T-helper 9 cell (primary cell): ENCODE measurements around the gene DYSF.

Source experiments
- DNase-seq: peaks from one replicate; pipeline ENCODE4 v3.0.0-alpha.2; 2020

DYSF gene

DNA sequence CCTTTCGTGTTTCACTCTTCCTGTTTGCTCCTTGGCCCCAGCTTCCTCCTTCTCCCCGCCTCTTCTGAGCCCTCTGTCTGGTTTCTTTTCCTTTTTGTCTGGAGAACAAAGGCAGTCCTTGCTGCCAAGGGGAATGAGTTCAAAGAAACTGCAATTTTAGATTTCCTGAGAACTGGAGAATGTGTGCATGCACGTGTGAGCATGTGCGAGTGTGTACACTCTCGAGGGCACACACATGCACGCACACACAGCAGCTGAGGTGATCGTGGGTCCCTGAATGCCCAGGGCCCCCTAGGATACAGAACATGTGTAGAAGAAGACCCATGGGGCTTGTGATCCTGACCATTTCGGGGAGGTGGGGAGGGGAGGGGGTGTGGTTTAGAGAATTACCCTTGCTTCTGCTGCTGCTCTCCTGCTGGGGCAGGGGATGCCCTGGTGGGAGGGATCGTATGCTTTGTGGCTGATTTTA is 151.8 kb downstream of the DYSF start:
- DNase-seq: no peak

DNA sequence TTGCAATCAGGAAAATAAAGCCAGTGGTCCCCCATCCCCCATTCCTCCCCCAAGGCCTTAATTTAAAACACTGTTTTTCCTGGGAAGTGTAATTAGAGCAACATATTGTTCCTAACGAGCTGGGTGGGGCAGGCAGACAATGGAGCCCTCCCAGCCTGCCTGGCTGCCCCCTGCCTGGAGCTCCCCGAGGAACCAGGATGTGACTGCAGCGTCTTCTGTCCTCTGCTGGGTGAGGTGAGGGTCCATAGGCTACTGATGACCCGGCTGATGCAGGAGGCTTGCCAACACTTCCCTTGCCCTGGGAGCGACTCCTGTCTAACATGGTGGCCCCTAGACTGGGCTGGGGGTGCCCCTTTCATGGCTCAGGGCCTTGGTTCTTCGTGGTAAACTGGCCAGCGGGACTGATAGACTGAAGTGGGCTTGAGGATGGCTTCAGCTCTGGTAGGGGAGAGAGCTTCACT is 152.4 kb downstream of the DYSF start:
- DNase-seq: no peak

DNA sequence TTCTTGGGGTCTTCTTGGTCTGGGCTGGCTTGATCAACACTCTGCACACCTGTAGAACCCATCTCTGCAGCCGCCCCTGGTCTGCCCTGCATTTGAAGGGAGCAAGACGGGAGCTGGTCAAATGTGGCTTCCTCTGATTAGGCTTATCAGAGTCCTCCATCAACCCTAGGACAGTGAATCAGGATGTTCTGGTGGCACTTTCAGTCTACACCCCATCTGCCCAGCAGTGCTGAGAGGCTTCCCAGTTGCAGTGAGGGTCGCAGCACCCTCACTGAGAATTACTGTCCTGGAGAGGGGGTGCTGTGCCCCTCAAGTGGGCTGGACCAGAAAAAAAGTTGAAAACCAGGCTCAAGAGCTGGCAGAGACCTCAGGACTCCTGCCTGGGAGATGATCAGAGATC is 152.9 kb downstream of the DYSF start:
- no peak for DNase-seq

DNA sequence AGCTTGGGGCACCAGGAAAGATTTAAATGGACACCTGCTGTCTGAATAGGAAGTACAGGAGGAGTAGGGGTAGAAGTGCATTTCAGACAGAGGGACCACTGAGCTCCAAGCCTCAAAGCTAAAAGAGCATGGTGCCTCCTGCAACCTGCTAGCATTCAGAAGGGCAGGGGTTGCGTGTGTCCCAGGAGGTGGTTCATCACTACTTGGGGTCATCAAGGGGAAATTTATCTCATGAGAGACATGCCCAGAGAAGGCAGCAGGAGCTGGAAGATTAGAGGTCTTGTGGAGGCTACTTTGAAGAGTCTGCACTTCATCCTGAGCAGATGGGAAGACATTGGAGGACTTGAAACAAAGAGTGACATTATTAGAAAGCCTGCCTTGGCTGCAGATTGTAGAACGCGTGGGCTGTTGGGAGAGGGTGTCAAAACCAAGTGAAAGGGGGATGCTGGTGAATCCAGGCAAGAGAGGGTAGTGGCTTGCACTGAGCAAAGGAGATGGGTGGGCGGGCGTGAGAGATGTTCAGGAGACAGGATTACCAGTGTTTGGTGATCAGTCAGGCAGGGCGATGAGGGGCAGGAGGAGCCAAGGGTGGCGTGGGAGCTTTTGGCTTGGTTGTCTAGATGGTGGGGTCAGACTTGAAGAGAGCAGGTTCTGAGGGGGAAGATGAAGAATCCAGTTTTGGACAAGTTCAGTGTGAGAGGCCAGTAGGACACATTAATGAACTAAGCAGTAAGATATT is 154.0 kb downstream of the DYSF start:
- DNase-seq: no peak

DNA sequence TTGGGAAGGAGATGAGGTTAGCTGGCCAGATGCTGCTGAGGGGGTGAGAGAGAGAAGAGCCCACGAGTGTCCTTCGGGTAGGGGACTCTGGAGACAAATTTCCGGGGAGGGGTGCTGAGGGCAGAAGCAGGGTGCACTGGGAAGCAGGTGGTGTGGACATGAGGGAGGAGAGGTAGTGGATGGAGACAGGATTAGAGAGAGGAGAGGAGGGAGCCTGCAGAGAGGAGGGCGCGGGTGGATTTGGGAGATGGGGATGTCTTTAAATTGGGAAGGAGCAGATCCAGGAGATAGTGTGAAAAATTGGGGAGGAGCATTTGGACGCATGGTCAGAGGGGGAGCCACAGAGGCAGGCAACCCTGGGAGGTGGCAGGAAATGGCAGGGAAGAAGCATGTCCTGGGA is 154.7 kb downstream of the DYSF start:
- DNase-seq: no peak

DNA sequence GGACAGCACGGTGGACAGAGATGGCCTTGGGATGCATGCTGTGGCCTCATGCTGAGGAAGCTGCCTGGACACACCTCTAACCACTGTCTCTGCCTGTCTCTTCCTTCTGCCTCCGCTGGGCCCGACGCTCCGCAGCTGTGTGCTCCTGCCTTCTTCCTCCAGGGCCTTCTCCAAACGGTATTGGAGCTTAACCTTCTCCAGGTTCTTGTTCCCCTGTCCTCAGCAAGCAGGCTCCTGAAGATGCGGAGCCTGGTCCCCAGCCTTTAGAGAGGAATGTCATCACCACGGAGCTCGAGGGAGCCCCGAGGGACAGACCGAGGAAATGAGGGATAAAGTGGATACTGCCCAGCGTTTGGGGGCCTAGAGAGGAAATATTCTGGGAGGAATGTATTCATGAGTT is 155.1 kb downstream of the DYSF start:
- no peak for DNase-seq

DNA sequence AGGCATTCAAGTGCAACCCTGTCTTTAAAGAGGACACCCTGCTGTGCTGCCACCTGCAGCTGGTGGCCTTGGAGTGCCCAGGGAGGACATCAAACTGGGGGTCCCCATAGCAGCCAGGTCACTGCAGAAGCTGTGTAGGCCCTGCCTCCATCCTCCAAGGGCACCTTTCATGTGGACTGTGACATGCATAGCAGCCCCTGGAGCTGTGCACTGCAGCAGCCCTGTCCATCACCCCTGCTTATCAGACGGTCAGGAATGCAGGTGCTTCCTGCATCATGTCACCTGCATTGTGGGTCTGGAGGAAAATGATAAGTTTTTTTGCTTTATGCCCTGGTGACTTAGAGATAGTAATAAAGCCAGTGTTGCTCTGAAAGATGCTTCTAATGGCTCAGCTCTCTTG is 155.7 kb downstream of the DYSF start:
- DNase-seq: no peak

DNA sequence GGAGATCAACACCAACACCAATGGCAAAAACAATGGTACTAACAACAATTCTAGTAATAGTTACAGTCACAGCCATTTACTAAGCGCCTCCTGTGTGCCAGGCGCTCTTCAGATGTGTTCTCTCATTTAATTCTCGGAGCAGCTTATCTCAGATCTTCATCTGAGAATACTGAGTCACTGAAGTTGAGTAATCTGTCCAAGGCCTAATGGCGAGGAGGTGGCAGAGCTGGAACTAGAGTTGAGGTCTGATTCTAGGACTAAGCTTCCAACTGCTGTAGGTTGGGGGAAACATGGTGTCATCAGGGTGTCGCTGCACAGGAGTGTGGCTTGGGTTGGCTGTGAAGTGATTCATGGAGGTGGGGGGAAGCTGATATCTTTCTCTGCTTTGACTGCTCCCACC is 156.1 kb downstream of the DYSF start:
- DNase-seq: no peak

DNA sequence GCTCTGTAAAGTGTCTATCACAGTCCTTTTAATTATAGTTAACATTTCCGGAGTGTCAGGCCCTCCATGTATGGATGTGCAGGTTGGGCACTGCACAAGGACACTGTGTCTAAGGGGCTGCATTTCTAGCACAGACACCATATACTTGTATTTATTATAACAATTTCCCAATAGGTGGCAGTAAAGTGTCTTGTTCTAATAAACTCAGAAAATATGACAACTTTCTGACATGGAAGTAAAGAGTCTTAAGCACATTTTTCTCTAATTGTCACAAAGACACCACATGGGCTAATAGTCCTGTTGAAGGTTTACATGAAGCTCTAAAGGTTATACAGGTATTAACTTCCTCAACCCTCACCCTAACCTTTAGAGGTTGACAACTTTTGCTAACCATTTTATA is 156.6 kb downstream of the DYSF start:
- DNase-seq: no peak

DNA sequence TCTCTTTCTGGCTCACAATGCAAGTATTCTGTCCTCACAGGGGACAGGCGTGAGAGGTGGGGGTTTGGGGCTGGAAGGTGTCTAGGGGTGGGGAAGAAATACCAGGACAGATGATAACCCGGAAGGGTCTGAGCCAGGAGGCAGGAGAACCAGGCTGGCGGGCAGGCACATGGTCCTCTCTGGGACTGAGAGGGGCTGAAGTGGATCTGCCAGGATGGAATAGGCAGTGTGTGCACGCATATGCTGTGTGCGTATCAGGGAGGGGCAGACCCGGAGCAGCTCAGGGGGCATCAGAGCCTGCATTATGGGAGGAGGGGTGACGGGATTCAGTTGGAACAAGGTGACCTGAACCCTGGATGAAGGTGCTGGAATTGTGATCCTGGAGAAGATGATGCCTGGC is 157.3 kb downstream of the DYSF start:
- DNase-seq: no peak

DNA sequence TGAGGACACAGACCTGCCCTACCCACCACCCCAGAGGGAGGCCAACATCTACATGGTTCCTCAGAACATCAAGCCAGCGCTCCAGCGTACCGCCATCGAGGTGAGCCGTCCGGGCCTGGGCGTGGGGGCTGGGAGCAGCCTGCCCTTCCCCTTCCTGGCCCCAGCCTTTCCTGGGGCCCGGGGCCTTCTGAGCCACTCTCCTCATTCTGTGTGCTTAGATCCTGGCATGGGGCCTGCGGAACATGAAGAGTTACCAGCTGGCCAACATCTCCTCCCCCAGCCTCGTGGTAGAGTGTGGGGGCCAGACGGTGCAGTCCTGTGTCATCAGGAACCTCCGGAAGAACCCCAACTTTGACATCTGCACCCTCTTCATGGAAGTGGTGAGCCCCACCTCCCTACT is 157.9 kb downstream of the DYSF start:
- DNase-seq: no peak

DNA sequence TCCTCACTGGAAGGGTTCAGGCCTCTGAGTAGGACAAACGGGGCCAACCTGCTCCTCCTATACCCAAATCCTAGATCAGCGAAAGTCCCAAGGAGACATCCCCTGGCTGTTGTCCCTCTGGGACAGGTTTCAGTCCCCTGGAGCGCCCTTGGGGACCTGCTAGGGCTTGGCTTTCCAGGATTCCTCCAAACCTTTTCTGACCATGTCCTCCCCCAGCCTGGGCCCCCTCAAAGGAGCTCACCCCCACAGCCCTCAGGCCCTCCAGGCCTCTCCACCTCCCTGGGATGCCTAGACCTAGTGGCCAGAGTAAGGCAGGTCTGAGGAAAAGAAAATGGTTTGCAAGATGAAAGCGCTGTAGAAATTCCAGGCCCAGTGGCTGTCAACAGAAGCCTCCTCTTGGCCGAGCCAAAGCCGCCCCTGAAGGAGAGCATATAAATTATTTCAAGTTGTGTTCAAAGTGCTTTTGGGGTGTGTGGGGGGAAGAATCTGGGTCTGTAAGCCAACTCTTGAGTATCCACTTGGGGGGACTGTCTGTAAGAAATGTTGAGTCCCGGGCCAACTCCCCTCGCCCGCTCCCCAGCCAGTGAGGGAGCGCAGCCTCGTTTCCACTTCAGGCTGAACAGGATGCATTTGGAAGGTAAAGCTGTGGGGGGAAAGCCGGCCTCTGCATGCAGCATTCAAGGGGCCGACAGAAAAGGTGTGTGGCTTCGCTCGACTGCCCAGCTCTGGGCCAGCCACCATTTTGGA is 158.6 kb downstream of the DYSF start:
- no peak for DNase-seq

DNA sequence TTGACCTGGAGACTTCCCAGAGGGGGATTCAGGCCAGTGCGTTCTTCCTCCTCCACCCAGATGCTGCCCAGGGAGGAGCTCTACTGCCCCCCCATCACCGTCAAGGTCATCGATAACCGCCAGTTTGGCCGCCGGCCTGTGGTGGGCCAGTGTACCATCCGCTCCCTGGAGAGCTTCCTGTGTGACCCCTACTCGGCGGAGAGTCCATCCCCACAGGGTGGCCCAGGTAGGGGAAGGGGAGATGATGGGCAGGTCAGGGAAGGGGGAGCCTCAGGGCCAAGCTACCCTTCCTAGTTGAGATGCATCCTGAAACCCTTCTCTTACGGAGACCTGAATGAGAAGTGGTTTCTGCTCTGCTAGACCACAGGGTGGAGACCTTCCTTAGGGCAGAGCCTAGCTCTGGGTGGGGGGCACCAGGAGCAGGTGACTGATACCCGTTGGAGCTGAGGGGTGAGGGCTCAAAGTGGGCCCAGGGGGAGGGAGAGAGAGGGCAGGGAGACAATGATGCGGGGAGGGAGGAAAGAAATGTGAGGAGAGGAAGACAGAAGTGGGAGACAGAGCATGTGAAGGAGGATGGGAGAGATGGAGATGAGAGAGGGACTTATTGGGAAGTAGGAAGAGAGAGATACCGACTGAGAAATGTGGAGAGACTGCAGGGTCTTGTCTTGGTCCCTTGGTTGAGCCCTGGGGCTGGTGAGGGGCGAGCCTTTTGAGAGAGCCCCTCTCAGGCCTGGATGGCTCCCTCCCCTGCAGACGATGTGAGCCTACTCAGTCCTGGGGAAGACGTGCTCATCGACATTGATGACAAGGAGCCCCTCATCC is 159.4 kb downstream of the DYSF start:
- no peak for DNase-seq

DNA sequence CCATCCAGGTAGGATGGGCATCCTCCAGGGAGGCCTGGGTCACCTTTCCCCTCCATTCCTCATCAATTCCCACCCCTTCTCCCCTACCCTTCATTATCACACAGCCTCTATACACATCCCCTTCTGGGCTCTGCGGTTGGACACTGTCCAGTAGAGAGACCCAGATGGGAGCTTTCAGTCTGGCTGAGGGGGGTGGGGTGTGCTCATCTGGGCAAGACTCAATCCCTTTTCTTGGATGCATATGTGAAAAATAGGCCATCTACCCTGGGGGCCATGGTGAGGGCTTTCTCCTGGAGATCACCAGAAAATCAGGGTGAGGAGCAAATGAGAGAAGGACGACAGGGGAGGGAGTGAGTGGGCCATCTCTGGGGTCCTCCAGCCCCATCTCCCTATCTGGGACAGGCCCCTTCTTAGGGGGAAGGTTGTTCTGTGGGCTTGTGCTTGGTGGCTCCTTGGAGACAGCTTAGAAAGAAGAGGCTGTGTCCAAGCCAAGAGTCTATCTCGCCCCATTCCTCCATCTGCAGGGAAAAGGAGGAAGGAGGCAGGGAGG is 160.1 kb downstream of the DYSF start:
- DNase-seq: no peak

DNA sequence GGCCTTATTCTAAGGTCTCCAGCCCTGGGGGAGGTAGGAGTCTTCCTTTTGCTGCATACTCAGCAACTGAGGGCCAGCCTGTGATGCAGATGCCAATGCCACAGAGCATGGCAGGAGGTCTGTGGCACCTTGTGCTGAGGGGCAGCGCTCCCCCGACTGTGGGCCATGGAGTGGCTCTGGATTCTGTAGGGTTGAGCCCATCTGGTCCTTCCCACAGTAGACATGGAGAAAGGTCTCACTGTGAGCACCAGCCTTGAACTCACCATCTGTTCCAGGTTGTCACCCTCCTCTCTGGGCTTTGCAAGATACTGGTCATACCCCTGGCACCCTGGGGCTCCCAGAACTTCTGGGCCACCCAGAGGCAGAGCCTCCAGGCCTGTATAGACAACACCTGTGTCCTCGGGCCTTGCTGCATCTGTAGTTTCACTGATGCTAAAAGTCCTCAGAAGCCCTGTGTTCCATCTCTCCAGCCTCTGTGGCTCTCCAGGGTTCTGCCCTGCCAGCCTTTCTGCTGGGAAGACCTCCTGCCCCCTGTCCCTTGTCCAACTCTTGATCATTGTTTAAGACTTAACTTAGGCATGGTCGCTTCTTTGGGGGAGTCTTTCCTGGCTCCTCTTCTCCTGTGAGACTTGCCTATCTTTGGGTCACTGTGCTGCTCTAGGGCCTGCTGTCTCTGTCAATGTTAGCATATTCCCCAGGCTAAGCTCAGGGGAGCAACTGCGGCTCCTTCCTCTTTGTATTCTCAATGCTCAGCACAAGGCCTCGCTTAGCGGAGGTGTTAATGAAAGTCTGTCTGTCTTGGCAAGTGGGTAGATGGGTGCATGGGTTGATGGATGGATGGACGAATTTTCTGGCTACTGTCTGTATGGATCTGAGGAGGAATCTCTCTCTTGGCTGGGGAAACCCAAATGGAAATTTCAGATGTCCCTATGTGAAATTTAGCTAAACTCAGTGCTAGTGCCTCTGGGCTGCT is 160.9 kb downstream of the DYSF start:
- no peak for DNase-seq

DNA sequence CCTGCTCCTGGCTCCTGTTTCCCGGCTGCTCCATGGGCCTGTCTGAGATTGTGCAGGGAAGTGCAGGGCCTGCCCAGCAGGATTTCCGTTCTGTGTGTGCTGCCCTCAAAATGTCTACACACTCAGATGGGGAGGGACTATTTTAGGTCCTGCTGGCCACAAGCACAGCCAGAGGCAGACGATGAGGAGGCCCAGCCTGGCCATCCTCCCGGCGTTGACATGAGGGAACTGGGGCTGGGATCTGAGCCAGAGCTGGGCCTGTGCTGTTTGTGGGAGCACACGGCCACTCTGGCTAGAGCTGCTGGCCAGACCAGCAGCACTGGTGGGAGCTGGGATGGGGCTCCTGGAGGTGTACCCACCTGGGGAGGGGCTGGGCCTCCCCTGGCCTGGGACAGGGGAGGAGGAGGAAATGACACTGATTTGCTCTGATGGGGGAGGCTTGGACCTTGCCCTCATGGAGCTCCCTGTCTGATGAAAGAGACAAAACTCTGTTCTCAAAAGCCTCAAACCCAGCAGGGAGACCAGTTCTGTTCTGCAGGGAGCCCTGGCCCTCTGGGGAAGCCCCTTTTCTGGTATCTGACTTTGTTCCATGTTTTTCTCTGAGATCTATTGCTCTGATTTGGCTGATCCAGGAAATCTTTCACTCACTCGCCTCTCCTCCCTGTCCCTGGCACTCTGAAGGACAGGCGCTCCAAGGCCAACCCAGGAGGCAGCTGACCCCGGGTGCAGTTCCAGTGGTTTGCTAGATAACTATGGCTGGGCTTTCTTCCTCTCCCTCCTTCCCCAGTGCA is 161.8 kb downstream of the DYSF start:
- no peak for DNase-seq

DNA sequence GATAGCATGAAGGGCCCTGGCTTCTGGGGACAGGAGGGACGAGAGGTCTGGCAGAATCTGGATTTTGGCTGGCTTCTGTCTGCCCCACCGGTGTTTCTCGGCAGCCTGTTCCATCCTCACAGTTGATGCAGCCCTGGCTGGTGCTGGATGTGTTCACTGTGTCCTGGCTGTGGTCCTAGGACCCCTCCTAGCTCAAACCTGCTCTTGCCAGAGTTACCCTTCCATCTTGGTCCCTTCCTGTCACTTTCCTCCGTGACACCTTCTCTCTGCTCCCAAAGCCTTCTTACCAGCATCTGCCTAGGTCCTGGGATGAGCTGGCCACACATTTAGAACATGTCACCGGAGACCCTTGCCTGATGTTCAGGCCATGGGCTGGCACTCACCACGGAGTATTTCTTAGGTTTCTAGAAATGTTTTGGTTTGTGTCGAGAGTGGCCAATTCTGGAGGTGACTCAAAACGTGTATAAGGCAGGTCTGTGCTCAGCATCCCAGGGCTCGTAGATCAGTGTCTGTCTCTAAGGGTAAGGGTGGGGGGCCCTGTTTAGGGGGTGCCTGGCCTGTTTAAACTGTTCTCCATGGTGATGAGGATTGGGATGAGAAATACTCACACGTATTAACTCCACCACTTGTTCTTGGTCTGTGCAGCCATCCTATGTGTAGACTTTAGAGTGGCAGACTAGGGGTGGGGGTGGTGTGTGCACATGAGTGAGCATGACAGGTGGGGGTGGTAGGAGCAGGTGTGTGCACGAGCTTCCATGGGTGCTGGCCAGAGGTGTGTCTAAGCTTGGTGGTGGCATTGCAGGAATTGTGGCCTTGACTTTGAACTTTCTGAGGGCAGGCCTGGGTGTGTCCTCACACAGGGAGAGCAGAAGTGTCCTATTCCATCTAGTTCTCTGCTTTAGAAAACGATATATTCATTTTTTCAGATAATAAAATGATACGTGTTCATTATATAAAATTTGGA is 162.7 kb downstream of the DYSF start:
- DNase-seq: no peak

DNA sequence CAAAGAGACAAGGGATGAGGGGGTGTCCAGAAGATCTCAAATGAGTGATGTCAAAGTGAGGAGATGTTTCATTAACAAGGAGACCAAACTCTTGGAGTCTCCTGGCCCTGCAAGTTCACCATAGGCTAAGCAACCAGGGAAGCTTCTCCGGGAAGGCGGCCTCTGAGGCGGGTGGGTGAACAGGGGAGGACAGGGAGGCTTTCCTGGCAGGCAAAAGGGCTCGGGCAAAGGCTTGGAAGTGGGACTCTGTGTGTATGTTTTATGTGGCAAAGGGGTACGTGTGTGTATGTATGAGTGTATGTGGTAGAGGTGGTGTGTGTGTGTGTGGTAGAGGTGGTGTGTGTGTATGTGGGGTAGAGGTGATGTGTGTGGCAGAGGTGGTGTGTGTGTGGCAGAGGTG is 163.9 kb downstream of the DYSF start:
- no peak for DNase-seq

DNA sequence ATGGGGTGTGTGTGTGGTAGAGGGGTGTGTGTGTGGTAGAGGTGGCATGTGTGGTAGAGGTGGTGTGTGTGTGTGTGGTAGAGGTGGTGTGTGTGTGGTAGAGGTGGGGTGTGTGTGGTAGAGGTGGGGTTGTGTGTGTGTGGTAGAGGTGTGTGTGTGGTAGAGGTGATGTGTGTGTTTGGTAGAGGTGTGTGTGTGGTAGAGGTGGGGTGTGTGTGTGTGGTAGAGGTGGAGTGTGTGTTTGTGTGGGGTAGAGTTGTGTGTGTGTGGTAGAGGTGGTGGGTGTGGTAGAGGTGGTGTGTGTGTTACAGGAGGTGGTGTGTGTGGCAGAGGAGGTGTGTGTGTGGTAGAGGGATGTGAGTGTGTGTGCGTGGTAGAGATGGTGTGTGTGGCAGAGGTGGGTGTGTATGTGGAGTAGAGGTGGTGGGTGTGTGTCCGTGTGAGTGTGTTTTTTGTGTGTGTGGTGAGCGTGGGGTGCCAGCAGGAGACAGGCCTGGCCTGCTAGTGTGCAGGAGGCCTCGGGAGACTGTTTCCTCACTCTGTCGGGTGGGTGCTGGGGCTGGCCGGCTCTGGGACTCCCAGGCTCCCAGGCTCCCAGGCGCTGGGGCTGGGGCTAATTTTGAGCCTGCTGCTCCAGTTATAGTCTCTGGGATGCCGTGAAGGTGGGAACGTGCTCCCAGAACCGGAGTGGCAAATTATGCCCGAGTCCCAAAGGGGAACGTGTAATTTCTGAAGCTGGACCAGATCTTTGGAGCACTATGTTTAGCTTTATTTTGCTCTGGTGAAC is 165.2 kb downstream of the DYSF start:
- no peak for DNase-seq
